Right lobe of liver (tissue), 4 donors: Measurements from ENCODE around the gene CACHD1.

Experiments used
- POLR2A ChIP-seq: fragments of 450-650 bp; IDR thresholded peaks from one replicate; pipeline ENCODE4 v1.6.1; 2017; ENCODE audit warnings: antibody characterized with exemption, mild to moderate bottlenecking
- TF ChIP-seq, protein P1 (sequence below), 4 donors: fragments of 200-600 bp in 3 of 4; fragments of 450-650 bp in 1 of 4; IDR thresholded peaks; one replicate each; pipeline versions ENCODE4 v1.5.1 to v1.8.0; 2016 to 2022; ENCODE audit warnings: antibody characterized with exemption in 4 of 4, mild to moderate bottlenecking in 2 of 4
- donor health status: DM: no; HTN: no; CAD: no.
- donor health status: DM: no; HTN: no; CAD: no.
- donor health status: DM: no; HTN: yes; CAD: no.

DNA sequence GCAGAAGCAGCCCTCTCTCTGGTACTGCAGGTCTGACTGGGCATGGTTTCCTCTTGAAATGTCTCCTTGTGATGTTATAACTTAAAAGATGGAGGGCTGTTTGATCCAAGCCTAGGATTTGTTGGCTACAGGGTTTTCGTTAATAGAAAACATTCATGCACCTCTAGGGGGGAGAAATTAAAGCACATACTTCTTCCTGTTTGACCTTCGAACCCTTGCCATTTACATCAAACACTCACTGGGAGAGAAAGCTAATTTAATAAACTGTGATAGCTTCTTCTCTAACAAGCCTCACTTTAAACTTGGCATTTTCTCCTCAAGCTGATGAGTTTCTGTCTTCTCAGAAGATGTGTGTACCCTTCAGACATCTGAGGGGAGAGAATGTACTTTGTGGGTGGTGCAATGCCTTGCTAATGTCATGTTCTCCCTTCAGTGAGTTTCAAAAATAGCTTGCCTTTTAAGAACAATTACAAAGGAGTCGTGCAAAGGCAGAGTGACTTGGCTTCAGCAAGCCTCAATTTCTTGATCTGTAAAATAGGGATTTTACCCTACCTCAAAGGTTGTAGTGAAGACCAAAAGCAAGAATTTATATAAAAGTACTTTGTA is 20.4 kb downstream of the CACHD1 start:
- no peak for TF ChIP-seq POLR2A
- TF ChIP-seq, protein P1, sequence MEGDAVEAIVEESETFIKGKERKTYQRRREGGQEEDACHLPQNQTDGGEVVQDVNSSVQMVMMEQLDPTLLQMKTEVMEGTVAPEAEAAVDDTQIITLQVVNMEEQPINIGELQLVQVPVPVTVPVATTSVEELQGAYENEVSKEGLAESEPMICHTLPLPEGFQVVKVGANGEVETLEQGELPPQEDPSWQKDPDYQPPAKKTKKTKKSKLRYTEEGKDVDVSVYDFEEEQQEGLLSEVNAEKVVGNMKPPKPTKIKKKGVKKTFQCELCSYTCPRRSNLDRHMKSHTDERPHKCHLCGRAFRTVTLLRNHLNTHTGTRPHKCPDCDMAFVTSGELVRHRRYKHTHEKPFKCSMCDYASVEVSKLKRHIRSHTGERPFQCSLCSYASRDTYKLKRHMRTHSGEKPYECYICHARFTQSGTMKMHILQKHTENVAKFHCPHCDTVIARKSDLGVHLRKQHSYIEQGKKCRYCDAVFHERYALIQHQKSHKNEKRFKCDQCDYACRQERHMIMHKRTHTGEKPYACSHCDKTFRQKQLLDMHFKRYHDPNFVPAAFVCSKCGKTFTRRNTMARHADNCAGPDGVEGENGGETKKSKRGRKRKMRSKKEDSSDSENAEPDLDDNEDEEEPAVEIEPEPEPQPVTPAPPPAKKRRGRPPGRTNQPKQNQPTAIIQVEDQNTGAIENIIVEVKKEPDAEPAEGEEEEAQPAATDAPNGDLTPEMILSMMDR (IDR thresholded peaks at IDR 0.05): peak in 3 of 4 donors; percentile 11 to 43 (median 22)
